Measurements from ENCODE around the gene APMAP.

Gene APMAP

DNA sequence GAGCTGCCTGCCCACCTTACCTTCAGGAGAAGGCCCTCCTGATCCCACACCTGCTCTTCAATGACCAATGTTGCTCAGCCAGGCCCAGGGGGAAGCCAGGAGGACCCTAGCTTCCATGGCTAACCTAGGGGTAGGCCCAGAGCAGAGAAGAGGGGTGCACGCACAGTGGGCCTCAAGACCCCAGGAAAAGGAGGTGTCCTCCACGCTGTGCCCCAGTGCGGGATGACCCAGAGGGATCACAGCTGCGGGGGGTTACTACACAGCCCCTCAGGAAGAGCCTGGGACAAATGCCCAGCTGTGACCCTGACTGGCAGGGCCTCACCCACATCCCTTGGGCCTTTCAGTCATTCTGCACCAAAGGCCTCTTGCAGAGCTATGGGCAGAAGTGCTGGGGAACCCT is 31.6 kb upstream of the APMAP start:
- no peak for DNase-seq

DNA sequence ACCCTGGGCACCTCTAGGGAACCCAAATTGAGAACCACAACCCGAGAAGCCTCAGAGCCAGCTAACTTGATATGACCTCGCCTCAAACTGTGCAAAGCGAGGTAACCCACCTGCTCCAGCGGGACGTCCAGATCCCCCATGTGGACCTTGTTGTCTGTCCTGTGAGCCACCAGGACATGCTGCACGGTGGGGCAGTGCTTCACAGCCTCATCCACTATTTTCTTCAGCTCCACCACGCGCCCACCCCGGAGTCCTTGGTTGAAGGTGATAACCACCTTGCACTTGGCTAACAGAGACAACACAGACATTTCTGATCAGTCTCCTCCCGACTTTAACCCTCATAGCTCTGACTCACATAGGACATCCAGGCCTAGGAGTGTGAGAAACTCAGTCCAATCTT is 30.8 kb upstream of the APMAP start:
- no peak for DNase-seq

DNA sequence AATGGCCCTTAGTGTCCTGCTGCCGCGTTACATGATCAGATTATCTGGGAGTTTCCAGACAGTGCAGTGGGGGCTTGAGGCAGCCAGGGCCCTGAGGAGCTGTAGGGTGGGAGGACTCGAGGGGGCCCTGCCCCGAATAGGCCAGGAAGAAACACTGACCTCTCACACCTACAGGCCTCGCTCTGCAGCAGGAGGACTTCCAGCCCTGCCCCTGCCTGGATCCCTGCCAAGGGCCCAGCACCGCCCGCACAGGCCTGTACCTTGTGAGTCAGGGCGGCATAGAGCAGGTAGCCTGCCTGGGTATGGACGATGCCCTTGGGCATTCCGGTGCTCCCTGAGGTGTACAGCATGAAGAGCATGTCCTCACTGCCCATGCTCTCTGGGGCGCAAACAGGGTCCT is 30.1 kb upstream of the APMAP start:
- no peak for DNase-seq

DNA sequence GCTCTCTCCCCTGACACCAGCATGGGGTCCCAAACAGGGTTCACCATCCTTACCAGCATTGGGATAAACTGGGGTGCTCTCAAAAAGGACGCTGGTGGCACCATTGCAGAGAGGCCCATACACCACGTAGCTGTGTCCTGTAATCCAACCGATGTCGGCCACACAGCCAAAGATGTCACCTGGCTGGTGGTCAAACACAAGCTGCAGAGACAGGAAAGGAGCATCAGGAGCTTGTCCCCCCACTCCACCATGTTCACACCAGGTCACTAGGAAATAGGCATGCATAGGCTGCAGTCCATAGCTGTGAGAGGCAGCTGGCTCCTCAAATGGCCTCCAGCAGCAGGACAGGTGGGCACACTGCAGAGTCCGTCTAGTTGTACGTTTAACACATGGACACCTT is 28.8 kb upstream of the APMAP start:
- DNase-seq: no peak

DNA sequence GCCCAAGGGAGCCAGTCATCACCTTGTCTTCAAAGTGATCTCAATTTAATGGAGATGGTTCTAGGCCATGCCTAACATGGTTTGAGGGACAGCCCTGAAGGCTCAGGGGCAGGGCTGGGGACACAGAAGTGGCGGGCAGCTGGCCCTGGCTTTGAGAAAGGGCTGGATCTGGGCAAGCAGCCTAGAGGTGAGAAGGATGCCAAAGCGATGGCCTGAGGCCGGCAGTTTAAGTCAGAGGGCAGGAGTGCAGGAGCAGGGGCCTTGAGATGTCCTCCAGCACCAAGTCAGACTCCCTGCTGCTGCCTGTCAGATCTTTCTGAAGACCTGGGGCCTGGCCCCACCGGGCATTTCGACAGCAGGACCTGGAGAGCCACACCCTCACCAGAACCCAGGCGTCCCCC is 28.4 kb upstream of the APMAP start:
- DNase-seq: no peak

DNA sequence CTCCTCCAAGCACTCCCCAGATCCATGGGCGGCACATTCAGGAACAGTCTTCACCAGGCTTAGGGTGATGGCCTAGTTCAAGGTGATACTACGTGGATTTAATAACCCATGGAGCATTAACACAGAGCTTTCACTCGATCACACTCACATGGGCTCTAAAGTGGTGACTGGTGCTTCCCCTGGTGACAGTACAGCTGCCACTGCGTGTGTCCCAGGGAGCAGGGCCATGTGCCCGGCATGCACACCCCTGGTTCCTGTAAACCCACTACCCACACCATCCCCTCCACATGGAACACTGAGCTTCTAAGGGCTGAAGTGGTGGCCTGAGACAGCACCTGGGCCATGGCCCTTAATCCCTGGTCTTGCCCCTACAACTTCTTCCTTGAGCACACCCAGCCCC is 27.8 kb upstream of the APMAP start:
- no peak for DNase-seq

DNA sequence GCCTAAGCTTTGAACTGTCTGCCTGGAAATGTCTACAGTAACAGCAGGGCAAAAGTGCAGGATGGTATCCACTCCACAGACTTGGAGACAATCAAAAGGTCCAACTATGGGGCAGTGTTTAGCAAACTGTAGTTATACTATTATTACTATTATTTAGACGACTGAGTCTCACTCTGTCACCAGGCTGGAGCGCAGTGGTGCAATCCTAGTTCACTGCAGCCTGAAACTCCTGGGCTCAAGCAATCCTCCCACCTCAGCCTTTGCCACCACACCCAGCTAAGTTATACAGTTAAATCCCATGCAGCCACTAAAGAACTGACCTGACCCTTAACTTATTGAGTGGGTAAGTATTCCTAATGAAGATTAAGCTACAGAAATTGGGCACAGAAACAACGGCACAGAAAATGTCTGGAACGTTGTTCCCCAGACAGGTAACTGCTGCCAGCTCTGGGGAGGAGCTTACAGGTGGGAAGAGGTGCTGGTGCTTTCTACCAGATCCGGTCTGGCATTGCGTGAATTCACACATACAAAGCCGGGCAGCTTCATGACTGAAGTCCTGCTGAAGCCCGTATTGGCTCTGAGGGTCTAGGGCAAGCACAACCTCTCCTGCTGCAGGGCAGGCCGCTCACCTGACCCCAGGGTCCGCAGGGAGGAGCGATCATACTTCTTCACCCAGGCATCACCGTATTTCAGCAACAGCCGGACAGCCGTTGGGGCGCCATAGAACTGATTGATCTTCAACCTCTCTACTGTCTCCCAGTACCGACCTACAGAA is 27.0 kb upstream of the APMAP start:
- no peak for DNase-seq

DNA sequence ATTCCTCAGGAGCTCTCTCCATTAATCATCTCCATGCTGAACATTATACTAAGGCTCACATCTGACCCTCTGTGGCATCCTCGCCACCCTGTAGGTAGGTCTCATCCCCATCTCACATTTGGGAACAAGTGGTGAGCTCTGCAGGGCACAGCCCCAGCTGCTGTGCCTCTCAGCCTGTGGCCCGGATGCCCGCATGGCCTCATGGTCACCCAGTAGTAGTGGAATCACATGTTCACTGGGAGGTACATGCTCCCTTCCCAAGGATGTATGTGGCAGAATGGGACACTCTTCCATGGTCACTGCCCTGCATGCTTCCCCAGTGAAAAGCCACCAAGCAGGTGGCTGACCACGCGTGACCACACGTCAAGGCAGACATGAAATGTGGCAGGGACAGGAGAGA is 26.3 kb upstream of the APMAP start:
- no peak for DNase-seq

DNA sequence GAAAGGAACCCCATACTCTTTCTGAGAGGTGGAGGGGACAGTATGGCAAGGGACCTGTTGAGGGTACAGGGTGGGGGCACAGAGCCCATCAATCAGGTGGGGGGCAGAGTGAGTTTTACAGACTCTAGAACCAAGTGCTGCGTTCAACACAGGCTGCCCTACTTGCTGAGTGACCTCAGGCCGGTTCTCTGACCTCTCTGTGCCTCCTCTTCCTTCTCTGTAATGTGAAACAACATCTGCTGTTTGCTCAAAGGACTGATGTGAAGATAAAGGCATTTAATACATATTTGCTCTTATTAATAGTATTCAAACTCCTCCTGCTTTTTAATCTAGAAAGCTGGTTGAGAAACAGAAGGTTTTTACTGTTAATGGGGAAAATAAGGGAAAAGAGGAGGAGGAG is 25.9 kb upstream of the APMAP start:
- DNase-seq: no peak

DNA sequence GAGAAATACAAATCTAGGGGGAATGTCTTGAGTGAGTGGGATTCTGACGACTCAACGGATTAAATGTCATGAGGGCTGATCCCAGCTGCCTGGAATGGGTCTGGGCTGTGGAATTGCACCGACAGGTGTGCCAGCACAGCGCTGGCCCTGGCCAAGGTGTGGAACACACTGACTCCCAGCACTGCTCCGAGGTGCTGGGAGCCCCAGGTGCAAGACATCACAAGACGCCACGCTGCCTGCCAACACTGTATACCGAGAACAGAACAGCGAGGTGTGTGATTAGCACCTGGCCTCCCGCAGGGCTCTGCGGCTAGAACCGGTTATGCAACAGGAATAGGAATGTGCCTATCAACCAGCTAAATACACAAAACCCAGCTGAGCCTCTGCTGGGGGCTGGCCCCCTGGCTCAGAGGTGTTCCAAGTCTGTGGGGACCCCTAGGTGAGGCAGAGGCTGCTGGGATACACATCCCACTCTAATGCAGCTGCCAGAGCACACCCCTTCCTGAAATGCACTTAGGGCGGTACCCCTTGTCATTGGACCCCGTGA is 24.8 kb upstream of the APMAP start:
- no peak for DNase-seq

DNA sequence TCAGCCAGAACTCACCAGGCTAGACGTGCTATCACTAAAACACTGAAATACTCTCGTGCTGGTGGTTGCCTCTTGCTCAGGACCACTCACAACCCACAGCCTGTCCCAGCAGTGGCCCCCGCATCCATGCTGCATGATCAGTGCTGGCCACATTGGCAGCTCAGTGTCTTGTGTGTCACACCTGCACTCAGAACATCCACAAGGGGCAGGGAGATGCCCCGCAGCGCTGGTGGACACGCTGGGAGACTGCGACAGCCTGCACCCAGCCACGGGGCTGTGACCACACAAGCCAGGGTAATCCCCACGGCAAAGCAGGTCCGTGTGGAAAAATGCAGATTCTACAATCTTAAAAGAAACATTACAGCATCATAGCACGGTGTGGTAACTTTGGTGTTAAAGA is 23.9 kb upstream of the APMAP start:
- DNase-seq: no peak

DNA sequence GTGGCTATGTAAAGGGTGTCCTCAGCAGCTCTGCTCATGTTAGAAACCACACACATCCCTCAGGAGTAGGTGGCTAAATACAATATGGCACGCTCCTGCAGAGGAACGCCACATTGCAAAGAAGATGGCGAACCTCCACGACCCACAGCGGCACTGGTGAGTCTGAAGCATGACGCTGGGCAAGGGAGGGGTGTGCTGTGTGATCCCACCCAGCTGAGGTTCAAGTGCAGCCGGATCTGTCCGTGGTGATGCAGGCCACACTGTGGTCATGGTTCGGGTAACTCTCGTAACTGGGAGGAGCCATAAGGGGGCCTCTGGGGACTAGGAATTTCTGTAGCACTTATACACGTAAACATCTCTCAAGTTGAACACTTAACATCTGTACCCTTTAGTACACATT is 23.4 kb upstream of the APMAP start:
- DNase-seq: no peak

DNA sequence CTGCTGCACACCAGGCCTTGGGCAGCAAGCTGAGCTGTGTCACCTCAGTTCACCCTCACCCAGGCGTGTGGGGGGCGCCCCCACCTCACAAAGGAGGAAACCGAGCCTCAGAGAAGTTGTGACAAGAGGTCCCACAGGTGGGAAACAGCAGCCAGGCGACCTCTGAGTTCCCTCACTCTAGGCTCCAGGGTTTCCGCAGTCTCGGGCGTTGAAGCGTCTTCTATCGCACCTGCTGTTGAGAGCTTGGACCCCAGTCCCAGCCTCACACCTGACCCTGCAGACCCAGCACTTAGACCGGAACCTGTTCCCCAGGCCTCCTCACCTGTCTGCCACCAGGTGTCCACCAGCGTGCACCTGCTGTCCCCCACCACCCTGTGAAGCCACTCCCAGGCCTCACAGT is 22.3 kb upstream of the APMAP start:
- no peak for DNase-seq

DNA sequence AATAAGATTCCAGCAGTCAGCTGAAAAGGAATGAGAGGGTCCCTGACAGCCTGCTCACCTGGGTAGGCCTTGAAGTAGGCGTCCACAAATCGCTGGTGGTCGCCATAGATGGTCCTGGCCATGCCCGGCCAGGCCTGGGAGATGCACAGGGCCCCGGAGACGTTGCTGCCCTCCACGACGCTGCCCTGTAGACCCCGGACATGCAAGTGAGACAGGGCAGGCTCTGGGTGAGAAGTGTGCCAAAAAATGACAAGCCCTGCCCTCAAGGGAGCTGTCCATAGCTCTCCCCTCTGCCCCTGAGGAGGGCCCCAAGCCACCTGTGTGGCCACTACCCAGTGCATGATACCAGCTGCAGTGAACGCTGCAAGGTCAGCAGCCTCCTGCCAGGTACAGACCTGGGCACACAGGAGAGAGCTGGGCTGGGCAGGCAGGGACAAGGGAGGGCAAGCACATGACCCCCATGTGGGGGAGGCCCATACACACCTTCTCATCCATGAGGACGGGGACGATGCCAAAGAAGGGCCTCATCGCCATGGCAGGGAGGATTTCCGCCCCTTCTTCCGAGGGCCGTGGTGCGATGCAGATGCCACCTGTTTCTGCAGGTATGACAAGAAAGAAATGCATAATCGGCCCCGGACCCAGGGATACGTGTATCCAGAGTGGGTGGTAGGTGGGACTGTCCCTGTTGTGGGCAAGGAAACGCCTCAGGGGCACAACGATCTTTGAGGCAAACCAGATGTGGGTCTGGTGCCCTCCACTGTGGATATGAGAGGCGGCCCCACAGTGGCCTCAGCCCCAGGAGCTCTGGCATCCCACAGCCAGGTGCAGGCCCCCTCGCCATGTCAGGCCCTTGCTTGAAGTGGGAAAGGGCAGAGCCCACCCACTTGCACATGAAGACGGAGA is 21.2 kb upstream of the APMAP start:
- DNase-seq: no peak

DNA sequence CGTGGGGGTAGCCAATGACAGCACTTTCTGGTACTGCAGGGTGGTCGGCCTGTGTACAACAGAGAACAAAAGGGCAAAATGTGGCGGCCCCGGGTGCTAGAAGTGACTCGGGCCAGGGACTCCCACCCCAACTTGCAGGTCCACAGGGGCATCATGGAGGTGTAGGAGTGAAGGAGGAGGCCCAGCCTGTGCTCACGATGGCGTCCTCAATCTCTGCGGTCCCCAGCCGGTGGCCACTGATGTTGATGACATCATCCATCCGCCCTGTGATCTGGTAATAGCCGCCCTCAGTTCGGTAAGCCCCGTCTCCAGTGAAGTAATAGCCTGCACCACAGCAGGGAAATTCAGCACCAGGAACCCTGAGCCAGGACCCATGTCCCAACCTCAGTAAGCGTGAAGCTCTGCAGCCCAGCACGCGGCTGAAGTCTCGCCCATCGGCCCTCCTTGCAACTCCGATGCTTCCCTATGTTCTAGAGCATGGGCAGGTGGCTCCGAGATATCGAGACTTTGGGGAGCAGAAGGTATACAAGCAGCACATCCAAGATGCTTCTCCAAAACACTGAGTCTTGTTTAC is 20.2 kb upstream of the APMAP start:
- no peak for DNase-seq

DNA sequence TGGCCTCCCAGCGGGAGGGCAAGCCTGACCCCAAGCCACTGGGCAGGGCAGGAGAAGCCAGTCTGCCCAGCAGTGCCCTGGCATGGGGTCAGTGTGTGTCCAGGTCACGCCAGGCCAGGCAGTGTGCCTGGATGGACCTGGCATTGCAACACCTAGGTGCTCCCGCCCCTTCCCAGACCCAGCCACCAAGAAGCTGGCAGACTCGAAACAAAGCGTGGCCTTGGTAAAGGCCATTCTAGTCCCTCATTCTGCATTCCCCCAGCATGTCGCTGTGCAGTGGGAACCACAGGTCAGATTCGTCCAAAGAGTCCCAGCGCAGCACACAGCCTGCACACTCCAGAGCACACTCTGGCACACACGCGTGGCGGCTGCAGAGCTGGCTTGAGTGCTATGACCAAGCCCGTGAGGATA is 19.3 kb upstream of the APMAP start:
- no peak for DNase-seq

DNA sequence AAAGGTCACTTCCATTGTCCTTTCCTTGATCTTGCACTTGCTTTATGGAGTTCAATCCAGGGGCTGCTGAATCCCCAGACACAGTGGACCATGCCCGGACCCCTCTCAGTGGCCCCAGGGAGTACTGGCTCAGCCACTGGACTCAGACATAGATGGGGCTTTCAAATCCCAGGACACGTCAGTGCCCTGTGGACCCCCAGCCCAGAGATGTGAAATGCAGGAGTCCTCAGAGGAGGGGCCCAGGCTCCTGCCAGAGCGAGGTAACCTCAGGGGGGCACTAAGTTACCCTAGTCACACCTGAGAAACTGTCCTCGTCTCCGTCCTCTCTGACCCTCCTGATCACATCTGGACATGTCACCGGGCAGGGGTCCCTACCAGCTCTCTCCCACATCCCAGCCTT is 18.7 kb upstream of the APMAP start:
- no peak for DNase-seq

DNA sequence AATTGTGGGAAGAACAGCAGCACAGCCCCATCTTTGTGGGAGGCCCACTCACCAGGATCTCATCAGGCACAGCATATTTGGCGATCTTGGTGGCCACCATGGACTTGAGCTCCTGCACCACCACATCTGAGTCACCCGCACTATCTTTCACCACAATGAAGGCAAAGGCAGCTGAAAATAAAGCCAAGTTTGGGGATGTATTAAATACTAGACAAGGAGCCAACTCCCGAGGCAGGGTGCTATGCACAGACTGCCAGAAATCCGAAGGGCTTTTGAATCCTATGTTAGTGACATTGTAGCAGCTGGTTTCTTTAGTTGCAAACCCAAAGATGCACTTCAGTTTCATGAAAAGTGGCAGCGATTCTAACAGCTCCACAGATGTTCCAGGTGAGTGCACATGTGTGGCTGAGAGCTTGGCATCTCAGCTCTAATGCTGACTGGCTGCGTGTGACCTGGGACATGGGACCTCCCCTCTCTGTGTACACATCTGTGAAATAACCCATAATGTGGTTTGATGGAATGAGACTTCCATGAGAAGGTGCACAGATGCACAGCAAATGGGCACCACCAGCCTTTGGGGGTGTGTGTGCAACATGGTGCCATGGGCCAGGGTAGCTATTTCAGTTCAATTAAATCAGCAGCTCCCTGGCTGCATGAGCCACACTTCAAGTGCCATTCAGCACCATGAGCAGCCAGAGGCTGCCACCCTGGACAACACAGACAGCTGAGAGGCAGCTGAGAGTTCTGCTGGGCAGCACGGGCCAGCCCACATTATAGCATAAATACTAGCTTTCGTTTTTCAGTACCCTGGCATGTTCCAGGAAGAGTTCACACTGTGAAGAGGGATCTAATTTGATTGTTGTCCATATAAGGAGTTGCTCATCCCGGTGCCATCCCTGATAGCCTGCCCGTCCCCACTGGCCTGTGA is 16.9 kb upstream of the APMAP start:
- DNase-seq: no peak

DNA sequence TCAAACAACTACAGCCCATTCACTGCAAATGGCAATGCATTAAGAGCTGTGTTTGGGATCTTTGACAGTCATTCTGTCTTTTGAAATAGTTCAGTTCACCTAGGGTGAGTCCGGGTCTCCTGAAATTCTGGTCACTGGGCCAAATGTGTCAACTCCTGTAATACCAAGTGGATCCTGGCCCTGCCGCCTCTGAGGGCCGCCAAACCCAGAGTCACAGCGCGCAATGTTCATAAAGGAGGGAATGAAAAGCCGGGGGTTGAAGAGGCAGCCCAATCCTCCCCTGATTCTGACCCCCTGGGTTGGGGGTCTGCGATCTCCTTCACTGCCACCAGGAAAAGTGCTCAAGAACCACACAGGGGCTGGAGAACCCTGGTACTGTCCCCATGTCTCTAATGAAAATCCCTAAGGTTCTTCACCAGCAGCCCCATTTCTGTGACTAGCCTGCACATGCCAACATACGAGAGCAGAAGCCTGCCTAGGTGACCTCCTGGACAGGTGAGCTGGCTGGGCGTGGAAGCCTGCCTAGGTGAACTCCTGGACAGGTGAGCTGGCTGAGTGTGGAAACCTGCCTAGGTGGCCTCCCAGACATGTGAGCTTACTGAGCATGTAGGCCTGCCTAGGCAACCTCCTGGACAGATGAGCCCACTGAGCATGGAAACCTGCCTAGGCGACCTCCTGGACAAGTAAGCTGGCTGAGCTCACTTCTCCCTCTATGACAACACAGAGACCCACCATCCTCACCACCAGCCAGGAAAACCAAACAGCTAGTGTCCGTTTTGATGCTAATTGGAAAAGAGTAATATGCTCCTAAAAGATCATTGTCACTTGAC is 16.1 kb upstream of the APMAP start:
- DNase-seq: no peak

DNA sequence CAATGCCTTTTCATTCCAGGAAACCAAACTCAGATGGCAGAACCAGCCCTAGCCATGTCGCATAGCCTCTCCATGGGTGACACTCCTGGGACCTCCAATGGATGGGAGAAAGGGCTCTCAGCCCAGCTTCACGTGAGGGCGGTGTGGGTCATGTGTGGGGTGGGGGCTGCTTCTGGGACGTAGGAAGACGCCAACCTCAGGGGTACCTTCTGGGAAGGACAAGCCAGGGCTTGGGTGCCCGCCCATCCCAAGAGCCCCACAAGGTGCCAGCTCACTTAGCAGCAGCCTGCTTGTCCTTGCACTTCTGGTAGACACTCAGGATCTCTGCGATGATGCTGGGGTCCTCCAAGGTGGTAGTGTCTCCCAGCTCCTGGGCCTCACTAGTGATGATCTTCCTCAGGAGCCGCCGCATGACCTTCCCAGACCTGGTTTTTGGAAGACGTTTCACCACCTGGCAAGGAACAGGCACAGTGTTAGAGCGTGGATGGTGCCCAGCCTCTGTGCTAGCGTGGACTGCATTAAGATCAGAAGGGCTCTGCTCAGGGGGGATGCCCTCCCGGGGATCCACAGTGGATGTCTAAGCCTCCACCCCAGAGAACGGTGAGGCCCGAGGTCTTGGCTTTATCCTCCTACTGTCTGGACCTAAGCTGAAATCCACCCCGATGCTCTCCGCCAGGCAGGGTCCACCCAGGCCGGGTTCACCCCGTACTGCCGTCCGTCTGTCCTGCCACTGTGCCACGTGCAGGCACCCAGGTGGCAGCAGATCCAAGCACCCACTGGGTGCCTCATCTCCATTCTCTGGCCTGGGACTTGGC is 15.1 kb upstream of the APMAP start:
- no peak for DNase-seq

Data from CD4-positive, alpha-beta T cell treated with Interleukin-4 for 1 hour (primary cell).